Brain microvascular endothelial cell (primary cell): ENCODE results near the gene CAST.

ENCODE experiments used
- DNase-seq: peaks from one replicate; pipeline ENCODE4 v3.0.0-alpha.2; 2020
- H3K27ac ChIP-seq: fragments of 250-450 bp; sonication (Bioruptor Pico); 2 replicates; pipeline ENCODE4 v1.5.1; 2020; ENCODE audit warnings: mild to moderate bottlenecking, moderate library complexity
- H3K27me3 ChIP-seq: fragments of 250-450 bp; sonication (Bioruptor Pico); replicated peaks from 2 replicates; pipeline ENCODE4 v1.5.1; 2020; ENCODE audit warnings: mild to moderate bottlenecking
- H3K36me3 ChIP-seq: fragments of 250-450 bp; sonication (Bioruptor Pico); replicated peaks from 2 replicates; pipeline ENCODE4 v1.5.1; 2020; ENCODE audit warnings: mild to moderate bottlenecking
- H3K4me3 ChIP-seq: 2 replicates; pipeline ENCODE4 v1.5.1; 2011; ENCODE audit warnings: low read depth, mild to moderate bottlenecking, control low read depth, low read length, moderate library complexity
- in situ Hi-C: cut with HindIII; loops from 2 replicates; pipeline ENCODE4 v1.10.0; 2017; ENCODE audit warnings: low sequenced_read_pairs, low pct_ligation_motif_present
- TF ChIP-seq, protein P1 (sequence below): IDR thresholded peaks from 2 replicates; pipeline ENCODE4 v1.5.1; 2011; ENCODE audit warnings: low read depth, mild to moderate bottlenecking, moderate library complexity, low read length, control low read depth, inconsistent platforms; ENCODE audit errors: missing control alignments

The CAST gene

DNA sequence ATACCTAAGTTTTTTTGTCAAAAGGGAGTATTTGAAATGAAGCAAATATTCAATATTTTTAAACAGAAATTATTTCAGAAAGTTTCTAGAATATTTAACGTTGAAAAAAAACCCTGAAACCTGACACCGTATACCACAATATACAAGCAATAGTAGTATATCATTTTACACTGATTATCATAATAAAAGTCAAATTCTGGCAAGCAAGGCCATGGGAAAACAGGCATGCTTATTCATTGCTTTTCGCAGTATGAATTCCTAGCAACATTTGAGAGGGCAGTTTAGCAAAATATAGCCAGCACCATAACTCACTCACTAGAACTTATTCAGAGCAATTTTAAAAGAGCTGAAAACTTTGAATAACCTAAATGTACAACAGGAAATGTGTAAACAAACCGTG, 99.4 kb downstream of the CAST start:
- Histone ChIP-seq H3K36me3 (peaks cover 58% of the 10 kb centered on the region), H3K27ac (no peak overlapping the region), H3K4me3 (no peak overlapping the region), H3K27me3 (no peaks in the 10 kb centered on the region)
- no peak for DNase-seq
- TF ChIP-seq, protein P1, sequence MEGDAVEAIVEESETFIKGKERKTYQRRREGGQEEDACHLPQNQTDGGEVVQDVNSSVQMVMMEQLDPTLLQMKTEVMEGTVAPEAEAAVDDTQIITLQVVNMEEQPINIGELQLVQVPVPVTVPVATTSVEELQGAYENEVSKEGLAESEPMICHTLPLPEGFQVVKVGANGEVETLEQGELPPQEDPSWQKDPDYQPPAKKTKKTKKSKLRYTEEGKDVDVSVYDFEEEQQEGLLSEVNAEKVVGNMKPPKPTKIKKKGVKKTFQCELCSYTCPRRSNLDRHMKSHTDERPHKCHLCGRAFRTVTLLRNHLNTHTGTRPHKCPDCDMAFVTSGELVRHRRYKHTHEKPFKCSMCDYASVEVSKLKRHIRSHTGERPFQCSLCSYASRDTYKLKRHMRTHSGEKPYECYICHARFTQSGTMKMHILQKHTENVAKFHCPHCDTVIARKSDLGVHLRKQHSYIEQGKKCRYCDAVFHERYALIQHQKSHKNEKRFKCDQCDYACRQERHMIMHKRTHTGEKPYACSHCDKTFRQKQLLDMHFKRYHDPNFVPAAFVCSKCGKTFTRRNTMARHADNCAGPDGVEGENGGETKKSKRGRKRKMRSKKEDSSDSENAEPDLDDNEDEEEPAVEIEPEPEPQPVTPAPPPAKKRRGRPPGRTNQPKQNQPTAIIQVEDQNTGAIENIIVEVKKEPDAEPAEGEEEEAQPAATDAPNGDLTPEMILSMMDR, result no peak
- in situ Hi-C loops, result no loop called here

DNA sequence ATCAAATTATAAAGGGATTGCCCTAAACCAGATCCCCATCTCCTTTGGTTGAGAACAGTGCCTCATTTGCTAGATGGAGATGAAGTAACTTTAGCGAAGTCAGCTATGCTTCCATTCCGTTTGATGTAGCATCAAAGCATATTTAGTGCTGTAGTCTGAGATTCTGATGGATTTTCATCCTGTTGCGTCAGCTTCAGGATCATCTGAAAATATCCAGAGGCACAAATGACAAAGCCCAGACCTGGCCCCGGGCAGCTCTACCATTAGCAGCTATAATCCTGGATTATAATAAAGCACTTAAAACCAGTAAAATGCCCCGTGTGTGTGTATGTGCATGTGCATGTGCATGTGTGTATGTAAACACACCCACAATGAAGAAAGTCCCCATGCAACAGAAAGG, 100.8 kb downstream of the CAST start:
- H3K27ac ChIP-seq, result no peak overlapping the region
- H3K27me3 ChIP-seq, result no peaks in the 10 kb centered on the region
- peaks cover 60% of the 10 kb centered on the region for H3K36me3 ChIP-seq
- TF ChIP-seq, protein P1, result no peak
- H3K4me3 ChIP-seq, result no peak overlapping the region
- in situ Hi-C loops, result no loop called here
- DNase-seq, result no peak

DNA sequence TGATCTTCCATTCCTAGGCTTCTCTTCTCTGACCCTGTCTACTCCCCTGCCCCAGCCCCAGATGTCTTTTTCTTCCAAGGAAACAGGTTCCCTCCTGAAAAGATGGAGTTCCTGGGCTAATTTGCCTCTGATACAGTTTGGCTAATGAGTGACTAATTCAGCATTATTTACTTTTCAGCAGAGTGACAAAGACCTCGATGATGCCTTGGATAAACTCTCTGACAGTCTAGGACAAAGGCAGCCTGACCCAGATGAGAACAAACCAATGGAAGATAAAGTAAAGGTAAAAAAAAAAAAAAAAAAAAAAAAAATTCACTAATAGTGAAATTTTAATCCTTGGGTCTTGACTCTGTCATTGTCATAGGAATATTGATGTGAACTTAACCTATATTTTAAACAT, 102.9 kb downstream of the CAST start:
- no peak overlapping the region for H3K4me3 ChIP-seq
- H3K27me3 ChIP-seq, result no peaks in the 10 kb centered on the region
- no peak for DNase-seq
- H3K27ac ChIP-seq, result no peak overlapping the region
- peaks cover 68% of the 10 kb centered on the region for H3K36me3 ChIP-seq
- TF ChIP-seq, protein P1, result no peak
- in situ Hi-C loops, result no loop called here

DNA sequence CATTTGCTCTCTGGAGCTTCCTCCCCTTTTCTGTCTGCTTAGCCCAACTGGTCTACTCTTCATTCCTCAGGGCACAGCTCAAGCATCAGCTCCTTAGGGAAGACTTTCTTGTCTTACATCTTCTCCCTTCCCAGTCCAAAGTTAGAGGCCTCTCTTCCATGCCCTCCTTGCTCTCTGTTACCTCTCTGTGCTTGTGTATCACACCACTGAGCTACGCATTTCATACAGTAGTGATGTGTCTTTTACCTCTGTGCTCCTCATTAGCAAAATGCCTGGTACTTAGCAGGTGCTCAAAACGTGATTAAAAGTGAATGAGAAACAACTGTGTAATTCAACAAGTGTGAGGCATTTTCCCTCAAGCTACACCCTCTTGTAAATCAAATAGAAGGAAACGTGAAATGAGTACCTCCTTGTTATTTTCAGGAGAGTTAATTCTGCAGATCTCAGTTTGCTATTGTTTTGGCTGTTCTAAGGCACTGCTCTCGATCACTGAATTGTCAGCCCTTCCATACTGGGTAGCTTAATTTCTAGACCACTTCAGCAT, 106.6 kb downstream of the CAST start:
- H3K36me3 ChIP-seq, result peaks cover 85% of the 10 kb centered on the region
- TF ChIP-seq, protein P1, result no peak
- no peak overlapping the region for H3K27ac ChIP-seq
- DNase-seq, result no peak
- no peak overlapping the region for H3K4me3 ChIP-seq
- in situ Hi-C loops, result no loop called here
- H3K27me3 ChIP-seq, result no peaks in the 10 kb centered on the region

DNA sequence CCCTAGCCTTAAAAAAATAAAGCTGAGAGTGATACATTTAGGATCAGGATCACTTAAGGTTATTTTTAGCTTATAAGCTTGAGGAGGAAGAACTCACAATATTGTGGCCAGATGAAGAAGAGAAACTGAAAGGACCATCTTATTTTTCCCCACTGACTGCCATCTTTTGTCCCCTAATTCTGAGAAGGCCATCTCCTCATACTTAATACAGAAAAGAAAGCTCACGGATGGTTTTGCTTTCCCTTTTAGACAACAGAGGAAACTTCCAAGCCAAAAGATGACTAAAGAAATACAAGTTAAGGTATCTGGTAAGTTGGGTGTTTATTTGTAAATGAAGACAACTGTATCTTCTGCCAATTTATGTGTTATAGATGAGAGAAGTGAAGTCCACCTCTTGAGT, 109.2 kb downstream of the CAST start:
- Histone ChIP-seq H3K27ac (no peak overlapping the region), H3K36me3 (peaks cover 82% of the 10 kb centered on the region), H3K4me3 (no peak overlapping the region), H3K27me3 (no peaks in the 10 kb centered on the region)
- TF ChIP-seq, protein P1, result no peak
- in situ Hi-C loops, result no loop called here
- no peak for DNase-seq

DNA sequence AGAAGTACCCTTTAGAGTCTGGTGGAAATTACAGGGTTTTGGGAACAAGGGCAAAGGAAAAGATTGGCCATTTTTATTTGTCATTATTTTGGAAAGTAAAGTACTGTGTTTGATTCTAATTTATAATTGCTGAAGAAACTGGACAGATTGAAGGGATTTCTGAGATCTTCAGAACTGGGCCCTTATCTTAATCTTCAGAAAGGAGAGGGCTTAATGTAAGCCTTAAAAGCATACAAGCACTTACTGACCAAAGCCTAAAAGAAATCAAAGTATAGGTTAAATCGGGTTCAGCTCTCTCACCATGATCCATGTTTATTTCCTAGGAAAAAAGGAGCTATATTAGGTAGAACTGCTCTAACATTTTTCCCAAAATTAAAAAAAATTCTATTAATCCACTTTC, 109.9 kb downstream of the CAST start:
- no peak for DNase-seq
- Histone ChIP-seq H3K36me3 (peaks cover 78% of the 10 kb centered on the region), H3K4me3 (no peak overlapping the region), H3K27me3 (no peaks in the 10 kb centered on the region), H3K27ac (no peak overlapping the region)
- in situ Hi-C loops, result no loop called here
- TF ChIP-seq, protein P1, result no peak
